Kidney (tissue), 14 donors: Measurements from ENCODE around the gene COX10. TPM values are rescaled to one million over a fixed set of nuclear protein-coding genes. Genes with fewer than 3 reads are reported as not detected.

Experiments
- DNase-seq, 5 donors: peaks; one replicate each; pipeline ENCODE4 v3.0.0-alpha.2; 2013 to 2020
- FAIRE-seq: peaks from 2 replicates; lab custom pipeline; 2012; peaks lifted over from hg19 to GRCh38; lab: Jason Lieb, UNC
- H3K27ac ChIP-seq, 2 donors: one replicate each; pipeline ENCODE4 v1.7.0; 2013; ENCODE audit warnings: low read depth in 2 of 2, low read length in 2 of 2, inconsistent platforms in 1 of 2
- H3K27me3 ChIP-seq: one replicate; pipeline ENCODE4 v1.7.1; 2013; ENCODE audit warnings: low read length, inconsistent platforms; ENCODE audit not compliant: control insufficient read depth, insufficient read depth
- H3K36me3 ChIP-seq, 3 donors: one replicate each; pipeline versions ENCODE4 v1.7.0 to v1.7.1; 2013; ENCODE audit warnings: low read length in 3 of 3, control low read depth in 1 of 3, inconsistent platforms in 1 of 3; ENCODE audit not compliant: insufficient read depth in 3 of 3, control insufficient read depth in 2 of 3
- H3K4me1 ChIP-seq, 3 donors: one replicate each; pipeline versions ENCODE4 v1.7.0 to v1.7.1; 2013; ENCODE audit warnings: low read length in 3 of 3, inconsistent platforms in 1 of 3, low read depth in 1 of 3; ENCODE audit not compliant: control insufficient read depth in 2 of 3, insufficient read depth in 2 of 3
- H3K4me3 ChIP-seq, 3 donors: one replicate each; pipeline versions ENCODE4 v1.7.0 to v1.8.1; 2013; ENCODE audit warnings: low read length in 3 of 3, control low read depth in 1 of 3, inconsistent platforms in 1 of 3
- H3K9ac ChIP-seq, 3 donors: one replicate each; pipeline versions ENCODE4 v1.7.0 to v1.7.1; 2013; ENCODE audit warnings: low read length in 3 of 3, control low read depth in 1 of 3, inconsistent platforms in 1 of 3
- H3K9me3 ChIP-seq, 3 donors: one replicate each; pipeline versions ENCODE4 v1.7.0 to v1.7.1; 2013; ENCODE audit warnings: low read length in 3 of 3, control low read depth in 1 of 3, inconsistent platforms in 1 of 3; ENCODE audit not compliant: control insufficient read depth in 2 of 3, insufficient read depth in 1 of 3
- CTCF ChIP-seq: IDR thresholded peaks from 3 replicates; pipeline ENCODE4 v1.5.1; 2012; ENCODE audit warnings: mild to moderate bottlenecking, moderate library complexity, borderline replicate concordance; ENCODE audit not compliant: insufficient read depth; ENCODE audit errors: extremely low read depth
- intact Hi-C: fragments of 100-400 bp; cut with DNase I; formaldehyde crosslinking; loops from one replicate; pipeline ENCODE4 v1.11.1; 2022
- polyA plus RNA-seq: library from polyadenylated mRNA; stranded (reverse); fragments of 350-450 nt; fragmentation: Illumina TruSeq; extraction: RNeasy Lipid Tissue Mini Kit (QIAGEN cat#74804); gene quantifications from one replicate; pipeline ENCODE4 v1.2.3, GENCODE V29; 2014; ENCODE audit warnings: low read depth, low replicate concordance; ENCODE audit not compliant: insufficient read depth
- total RNA-seq: library from RNA; stranded (reverse); fragmentation: NEBNext Ultra II Directional; extraction: Animal tissue kit (Norgen Biotek cat#: 25700); gene quantifications from one replicate; pipeline ENCODE4 v1.2.1, GENCODE V29; 2021
- donor health status: control.
- donor health status: control.
- donor health status: control.
- donor health status: control.
- donor health status: control.
- donor health status: DM: yes; HTN: yes; CAD: no.
- donor health status: Normal renal cell carcinoma (clear cell type).

The COX10 gene
- total and polyA plus RNA-seq, 2 donors from 2014 or later, result 14.2 to 18.0 TPM

- peak in 3 of 5 donors; percentile 34 to 64 (median 37) for DNase-seq
- H3K36me3 ChIP-seq, result no peaks in the 10 kb centered on the region
- H3K9me3 ChIP-seq, result no peaks in the 10 kb centered on the region
- no peak overlapping the region for H3K27ac ChIP-seq
- intact Hi-C loops, result no loop called here
- no peak for TF ChIP-seq CTCF
- FAIRE-seq, result no peak
- H3K9ac ChIP-seq, result no peak overlapping the region
- H3K4me1 ChIP-seq, result no peaks in the 10 kb centered on the region
- H3K27me3 ChIP-seq, result no peaks in the 10 kb centered on the region
- no peak overlapping the region for H3K4me3 ChIP-seq
Measured at GRCh38 chr17:14198013-14198412, 128.7 kb downstream of the COX10 start.

GRCh38 chr17:14198575-14198974 is 129.3 kb downstream of the COX10 start:
- Histone ChIP-seq H3K4me3 (no peak overlapping the region), H3K36me3 (no peaks in the 10 kb centered on the region), H3K4me1 (no peaks in the 10 kb centered on the region), H3K9ac (no peak overlapping the region), H3K27ac (no peak overlapping the region), H3K27me3 (no peaks in the 10 kb centered on the region), H3K9me3 (no peaks in the 10 kb centered on the region)
- DNase-seq, result no peak
- FAIRE-seq, result no peak
- TF ChIP-seq CTCF, result no peak
- intact Hi-C loops, result no loop called here

GRCh38 chr17:14199601-14200000 is 130.3 kb downstream of the COX10 start:
- no peaks in the 10 kb centered on the region for H3K4me1 ChIP-seq
- intact Hi-C loops, result no loop called here
- no peak overlapping the region for H3K4me3 ChIP-seq
- no peak for DNase-seq
- FAIRE-seq, result no peak
- H3K27ac ChIP-seq, result no peak overlapping the region
- TF ChIP-seq CTCF, result no peak
- no peaks in the 10 kb centered on the region for H3K9me3 ChIP-seq
- H3K36me3 ChIP-seq, result no peaks in the 10 kb centered on the region
- no peaks in the 10 kb centered on the region for H3K27me3 ChIP-seq
- H3K9ac ChIP-seq, result no peak overlapping the region

- H3K4me3 ChIP-seq, result no peak overlapping the region
Measured at GRCh38 chr17:14200354-14200753, 131.1 kb downstream of the COX10 start.

More at GRCh38 chr17:14200354-14200753, 131.1 kb downstream of the COX10 start:
- no peaks in the 10 kb centered on the region for H3K9me3 ChIP-seq
- no peak for DNase-seq
- no peak overlapping the region for H3K27ac ChIP-seq
- H3K36me3 ChIP-seq, result no peaks in the 10 kb centered on the region
- TF ChIP-seq CTCF, result no peak
- intact Hi-C loops, result no loop called here
- H3K9ac ChIP-seq, result no peak overlapping the region
- FAIRE-seq, result no peak
- H3K4me1 ChIP-seq, result no peaks in the 10 kb centered on the region
- no peaks in the 10 kb centered on the region for H3K27me3 ChIP-seq
